ENCODE data around the gene C16orf89. TPM values are rescaled to one million over a fixed set of nuclear protein-coding genes. Genes with fewer than 3 reads are reported as not detected.
"Not testable (repeated sequence)": the region's sequence is repeated elsewhere in the genome, so short reads cannot be mapped to it uniquely, and the experiment has no call there.

C16orf89 gene
- total RNA-seq, 2 donors from 2014 or later, result 0.51 TPM; not detected in 1

DNA sequence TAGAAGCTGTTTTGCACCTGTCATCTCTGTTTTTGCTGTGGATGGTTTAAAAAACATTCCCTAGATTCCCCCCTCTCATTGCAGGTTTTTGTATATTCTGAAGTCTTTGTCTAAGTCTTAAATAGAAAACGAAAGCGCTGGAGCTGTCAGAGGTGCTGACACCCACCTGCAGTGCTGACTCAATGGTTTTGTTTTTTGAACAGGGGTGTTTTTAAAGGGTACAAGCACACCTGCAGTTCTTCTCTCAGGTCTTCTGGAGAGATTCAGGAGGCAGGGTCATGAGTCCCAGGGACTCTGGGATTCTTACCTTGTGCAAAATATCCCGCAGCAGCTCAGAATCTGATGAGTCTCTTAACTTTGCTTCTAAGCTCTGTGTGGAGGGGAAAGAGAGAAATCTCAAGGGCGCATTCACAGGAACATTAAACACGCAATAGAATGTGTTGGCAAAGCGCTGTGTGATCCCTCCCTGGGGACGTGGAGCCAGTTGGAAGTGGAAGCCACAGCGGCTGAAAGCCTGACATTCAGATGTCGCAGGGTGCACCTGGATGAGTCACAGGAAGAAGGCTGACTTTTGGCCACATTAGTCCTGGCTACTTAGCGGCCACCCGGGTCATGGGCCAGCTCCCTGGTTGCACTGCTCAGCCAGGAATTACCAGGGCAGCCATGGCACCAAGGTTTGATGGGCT, 29.5 kb upstream of the C16orf89 start:
- not testable (repeated sequence) for H3K9ac ChIP-seq (ENCODE audit: extremely low read depth, low read length, poor library complexity, severe bottlenecking); DNase-seq; H3K4me1 Mint-ChIP-seq; H3K4me3 Mint-ChIP-seq; H3K27ac ChIP-seq (ENCODE audit: low read depth, low read length); H3K27ac Mint-ChIP-seq; H3K4me3 ChIP-seq (ENCODE audit: low read length); H3K4me1 ChIP-seq (ENCODE audit: control insufficient read depth, insufficient read depth, low read length); H3K9me3 ChIP-seq (ENCODE audit: control insufficient read depth, low read length); H3K36me3 ChIP-seq (ENCODE audit: control insufficient read depth, insufficient read depth, low read length); H3K27me3 ChIP-seq (ENCODE audit: control insufficient read depth, insufficient read depth, low read length, poor library complexity, severe bottlenecking); H3K9me3 Mint-ChIP-seq; H3K27me3 Mint-ChIP-seq (ENCODE audit: insufficient read depth)
- 83 to 88% methylated on average over 4 to 10 of the region's 11 CpGs for WGBS, 2 experiments (ENCODE audit: insufficient coverage in 1 of 2, insufficient read length in 1 of 2)
- peaks cover 13% of the 10 kb centered on the region for H3K36me3 Mint-ChIP-seq (ENCODE audit: low read depth)

DNA sequence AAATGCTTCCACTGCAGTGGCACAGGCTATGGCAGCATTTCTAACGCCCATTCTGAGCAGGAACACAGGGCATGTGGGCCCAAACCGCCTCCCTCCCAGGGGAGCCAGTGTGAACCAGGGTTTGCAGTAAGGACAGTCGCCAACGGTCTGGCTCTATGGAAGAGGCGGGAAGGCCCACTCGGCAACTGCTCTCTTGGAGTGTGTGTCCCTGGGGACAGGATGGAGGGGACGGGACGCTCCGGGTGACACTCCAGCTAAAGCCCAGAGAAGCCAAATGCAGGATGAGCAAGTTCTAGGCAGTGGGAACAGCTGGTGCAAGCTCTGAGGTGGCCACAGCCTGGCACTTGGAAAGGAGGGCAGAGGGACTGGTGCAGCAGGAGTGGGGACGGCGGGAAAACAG, 28.0 kb upstream of the C16orf89 start:
- H3K9me3 Mint-ChIP-seq; H3K4me1 Mint-ChIP-seq; H3K36me3 ChIP-seq (ENCODE audit: control insufficient read depth, insufficient read depth, low read length); H3K4me1 ChIP-seq (ENCODE audit: control insufficient read depth, insufficient read depth, low read length); DNase-seq; H3K27ac Mint-ChIP-seq; H3K9me3 ChIP-seq (ENCODE audit: control insufficient read depth, low read length); H3K27me3 Mint-ChIP-seq (ENCODE audit: insufficient read depth); H3K27ac ChIP-seq (ENCODE audit: low read depth, low read length); H3K9ac ChIP-seq (ENCODE audit: extremely low read depth, low read length, poor library complexity, severe bottlenecking); H3K27me3 ChIP-seq (ENCODE audit: control insufficient read depth, insufficient read depth, low read length, poor library complexity, severe bottlenecking); H3K4me3 ChIP-seq (ENCODE audit: low read length); H3K4me3 Mint-ChIP-seq: not testable (repeated sequence)
- 75 to 100% methylated on average over 2 to 11 of the region's 11 CpGs for WGBS, 2 experiments (ENCODE audit: insufficient coverage in 1 of 2, insufficient read length in 1 of 2)
- H3K36me3 Mint-ChIP-seq (ENCODE audit: low read depth), result peaks cover 19% of the 10 kb centered on the region

DNA sequence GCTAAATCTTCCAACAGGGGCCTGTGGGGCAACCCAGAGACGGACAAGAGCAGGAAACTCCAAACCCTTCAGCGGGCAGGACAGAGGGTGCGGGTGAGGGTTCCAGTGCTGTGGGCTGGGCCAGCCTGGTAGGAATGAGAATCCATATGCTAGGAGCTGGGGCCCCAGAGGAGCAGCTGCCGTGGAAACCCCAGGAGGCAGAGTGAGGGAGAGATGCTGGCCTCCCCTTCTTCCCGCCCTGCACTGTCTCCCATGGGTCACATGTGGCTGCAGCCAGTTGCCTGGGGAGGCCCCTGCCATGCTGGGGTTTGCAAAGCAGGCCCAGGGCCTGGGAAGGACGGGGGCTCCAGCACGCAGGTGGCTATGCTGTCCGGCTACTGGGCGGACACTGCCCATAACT, 27.3 kb upstream of the C16orf89 start:
- H3K36me3 ChIP-seq (ENCODE audit: control insufficient read depth, insufficient read depth, low read length); H3K4me1 Mint-ChIP-seq; H3K27ac ChIP-seq (ENCODE audit: low read depth, low read length); H3K4me3 ChIP-seq (ENCODE audit: low read length); H3K4me1 ChIP-seq (ENCODE audit: control insufficient read depth, insufficient read depth, low read length); H3K27me3 Mint-ChIP-seq (ENCODE audit: insufficient read depth); H3K9ac ChIP-seq (ENCODE audit: extremely low read depth, low read length, poor library complexity, severe bottlenecking); DNase-seq; H3K27me3 ChIP-seq (ENCODE audit: control insufficient read depth, insufficient read depth, low read length, poor library complexity, severe bottlenecking); H3K9me3 ChIP-seq (ENCODE audit: control insufficient read depth, low read length); H3K27ac Mint-ChIP-seq; H3K9me3 Mint-ChIP-seq; H3K4me3 Mint-ChIP-seq: not testable (repeated sequence)
- peaks cover 25% of the 10 kb centered on the region for H3K36me3 Mint-ChIP-seq (ENCODE audit: low read depth)
- WGBS, 2 experiments (ENCODE audit: insufficient coverage in 1 of 2, insufficient read length in 1 of 2), result 79 to 80% methylated on average over 1 to 7 of the region's 9 CpGs

DNA sequence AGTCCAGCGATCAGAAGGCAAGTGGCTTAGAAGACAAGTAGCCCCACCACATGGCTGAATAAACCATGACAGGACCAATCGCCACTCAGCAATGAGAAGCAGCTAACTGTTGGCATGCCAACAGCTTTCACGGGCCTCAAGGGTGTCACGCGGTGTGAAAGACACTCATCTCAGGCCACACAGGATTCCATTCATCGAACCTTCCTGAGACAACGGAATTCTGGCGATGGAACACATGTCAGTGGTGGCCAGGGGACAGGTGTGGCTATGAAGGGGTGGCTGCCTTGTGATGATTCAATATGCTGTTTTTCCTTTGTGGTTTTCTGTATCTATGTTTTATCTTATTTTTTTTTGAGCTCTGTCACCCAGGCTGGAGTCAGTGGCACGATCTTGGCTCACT, 24.8 kb upstream of the C16orf89 start:
- H3K4me3 Mint-ChIP-seq; H3K4me1 Mint-ChIP-seq; H3K27me3 ChIP-seq (ENCODE audit: control insufficient read depth, insufficient read depth, low read length, poor library complexity, severe bottlenecking); H3K9me3 ChIP-seq (ENCODE audit: control insufficient read depth, low read length); H3K4me1 ChIP-seq (ENCODE audit: control insufficient read depth, insufficient read depth, low read length); H3K9me3 Mint-ChIP-seq; H3K36me3 ChIP-seq (ENCODE audit: control insufficient read depth, insufficient read depth, low read length); H3K27me3 Mint-ChIP-seq (ENCODE audit: insufficient read depth); DNase-seq; H3K4me3 ChIP-seq (ENCODE audit: low read length); H3K27ac Mint-ChIP-seq; H3K27ac ChIP-seq (ENCODE audit: low read depth, low read length); H3K9ac ChIP-seq (ENCODE audit: extremely low read depth, low read length, poor library complexity, severe bottlenecking): not testable (repeated sequence)
- 96 to 97% methylated on average over 9 of the region's 9 CpGs for WGBS, 2 experiments (ENCODE audit: insufficient coverage in 1 of 2, insufficient read length in 1 of 2)
- peaks cover 35% of the 10 kb centered on the region for H3K36me3 Mint-ChIP-seq (ENCODE audit: low read depth)

DNA sequence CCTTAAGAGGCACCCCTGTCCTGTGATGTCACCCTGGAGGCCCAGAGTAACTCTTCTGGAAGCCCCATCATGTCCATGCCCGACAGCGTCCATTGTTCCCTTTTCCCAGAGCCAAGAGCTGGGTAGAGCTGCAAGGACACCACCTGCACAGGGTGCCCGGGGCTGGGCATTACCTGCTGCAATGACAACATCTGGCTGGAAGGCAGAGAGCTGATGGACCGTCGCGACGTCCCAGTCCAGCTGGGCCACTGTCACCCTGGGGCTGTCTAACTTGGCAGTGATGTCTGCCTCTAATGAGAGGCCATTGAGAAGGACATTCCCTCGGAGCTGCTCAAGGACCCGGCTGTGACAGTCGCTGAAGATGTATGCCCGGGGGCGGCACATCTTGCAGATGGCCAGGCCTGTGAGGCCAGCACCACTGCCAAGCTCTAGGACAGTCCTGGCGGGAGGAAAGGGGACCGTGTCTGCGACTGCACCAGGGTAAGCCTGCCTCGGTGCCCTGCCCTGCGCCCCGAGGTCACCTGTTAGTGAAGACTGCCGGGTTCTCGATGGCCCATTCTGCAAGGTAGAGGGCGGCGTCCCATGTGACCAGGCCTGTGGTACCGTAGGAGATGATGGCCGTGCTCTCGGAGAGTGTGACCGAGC, 24.3 kb upstream of the C16orf89 start:
- not testable (repeated sequence) for DNase-seq; H3K4me3 Mint-ChIP-seq; H3K4me3 ChIP-seq (ENCODE audit: low read length); H3K4me1 Mint-ChIP-seq; H3K27ac ChIP-seq (ENCODE audit: low read depth, low read length); H3K27me3 Mint-ChIP-seq (ENCODE audit: insufficient read depth); H3K27me3 ChIP-seq (ENCODE audit: control insufficient read depth, insufficient read depth, low read length, poor library complexity, severe bottlenecking); H3K9me3 Mint-ChIP-seq; H3K36me3 ChIP-seq (ENCODE audit: control insufficient read depth, insufficient read depth, low read length); H3K4me1 ChIP-seq (ENCODE audit: control insufficient read depth, insufficient read depth, low read length); H3K27ac Mint-ChIP-seq; H3K9ac ChIP-seq (ENCODE audit: extremely low read depth, low read length, poor library complexity, severe bottlenecking); H3K9me3 ChIP-seq (ENCODE audit: control insufficient read depth, low read length)
- WGBS, 2 experiments (ENCODE audit: insufficient coverage in 1 of 2, insufficient read length in 1 of 2), result 94 to 95% methylated on average over 19 to 26 of the region's 26 CpGs
- H3K36me3 Mint-ChIP-seq (ENCODE audit: low read depth), result peaks cover 38% of the 10 kb centered on the region

DNA sequence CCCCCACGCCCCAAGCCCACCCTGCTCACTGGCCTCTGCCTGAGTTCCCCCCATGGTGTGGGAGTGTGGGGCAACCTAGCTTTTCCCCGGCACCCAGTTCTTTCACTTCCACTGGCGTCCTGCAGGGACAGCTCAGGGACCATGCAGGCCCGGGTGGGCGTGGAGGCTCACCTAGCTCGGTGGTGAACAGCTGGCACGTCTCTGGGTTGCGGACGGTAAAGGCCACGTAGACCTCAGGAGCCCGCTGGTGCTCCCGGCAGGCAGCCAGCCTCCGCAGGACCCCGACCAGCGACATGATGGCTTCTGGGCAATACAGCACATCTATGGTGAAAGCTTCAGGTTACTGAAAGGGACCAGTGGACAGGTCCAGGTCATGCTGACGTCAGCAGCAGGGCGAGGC, 23.2 kb upstream of the C16orf89 start:
- H3K27me3 Mint-ChIP-seq (ENCODE audit: insufficient read depth); H3K9me3 Mint-ChIP-seq; H3K4me1 ChIP-seq (ENCODE audit: control insufficient read depth, insufficient read depth, low read length); H3K9me3 ChIP-seq (ENCODE audit: control insufficient read depth, low read length); H3K9ac ChIP-seq (ENCODE audit: extremely low read depth, low read length, poor library complexity, severe bottlenecking); H3K36me3 ChIP-seq (ENCODE audit: control insufficient read depth, insufficient read depth, low read length); H3K27me3 ChIP-seq (ENCODE audit: control insufficient read depth, insufficient read depth, low read length, poor library complexity, severe bottlenecking); DNase-seq; H3K27ac Mint-ChIP-seq; H3K4me3 Mint-ChIP-seq; H3K27ac ChIP-seq (ENCODE audit: low read depth, low read length); H3K4me1 Mint-ChIP-seq; H3K4me3 ChIP-seq (ENCODE audit: low read length): not testable (repeated sequence)
- H3K36me3 Mint-ChIP-seq (ENCODE audit: low read depth), result peaks cover 48% of the 10 kb centered on the region
- WGBS, 2 experiments (ENCODE audit: insufficient coverage in 1 of 2, insufficient read length in 1 of 2), result 92 to 100% methylated on average over 1 to 17 of the region's 17 CpGs

Data from endodermal cell (in vitro differentiated cells).